NOMO-1 treated with DMSO at 0.1 percent for 48 hours (cell line): ENCODE results near the gene EIF6.
A peak's percentile ranks its signal among the peaks of the same experiment; 100 is the strongest.

ENCODE experiments used
- DNase-seq: peaks from one replicate; lab custom pipeline; 2025; ENCODE audit not compliant: unreplicated experiment; lab: John Stamatoyannopoulos, UW

The EIF6 gene

GRCh38 chr20:35280523-35280922 is 4.0 kb downstream of the EIF6 start:
- no peak for DNase-seq

DNA sequence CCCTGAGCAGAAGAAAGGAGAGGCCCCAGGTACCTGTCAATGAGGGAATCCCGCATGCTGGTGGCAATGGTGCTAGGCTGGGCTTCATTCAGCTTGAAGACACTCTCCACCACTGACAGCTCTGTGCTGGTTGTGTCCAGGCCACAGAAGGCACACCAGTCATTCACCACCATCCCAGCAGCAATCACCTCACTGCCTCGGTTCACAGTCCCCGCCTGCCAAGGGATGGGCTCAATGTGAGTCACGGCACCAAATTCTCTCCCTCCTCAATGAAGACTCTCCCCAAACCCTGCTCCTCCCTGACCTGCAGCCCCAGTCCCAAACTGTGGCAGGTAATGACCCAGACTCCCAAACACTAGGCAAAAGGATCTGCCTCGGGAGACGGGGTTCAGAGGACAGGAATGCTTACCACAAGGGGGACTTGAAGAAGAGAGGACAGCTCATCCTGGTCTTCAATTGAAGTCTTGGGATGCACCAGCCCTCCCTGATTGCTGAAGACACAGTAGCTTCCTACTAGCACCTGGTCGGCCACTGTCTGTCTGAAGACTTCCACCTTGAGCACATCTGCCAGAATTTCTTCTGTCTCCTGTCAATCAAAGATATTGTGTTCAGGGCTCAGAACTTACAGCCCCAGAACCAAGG is 4.9 kb downstream of the EIF6 start:
- no peak for DNase-seq

GRCh38 chr20:35279040-35279439 is 5.5 kb downstream of the EIF6 start:
- DNase-seq, result no peak

GRCh38 chr20:35277531-35278395 is 6.8 kb downstream of the EIF6 start, which contains the start of gene MMP24OS:
MMP24OS (minus strand) TSS chr20:35278122; CDS start chr20:35277929, 193 bp downstream.
- peak; percentile 86 for DNase-seq

GRCh38 chr20:35277127-35277526 is 7.4 kb downstream of the EIF6 start:
- DNase-seq, result no peak

DNA sequence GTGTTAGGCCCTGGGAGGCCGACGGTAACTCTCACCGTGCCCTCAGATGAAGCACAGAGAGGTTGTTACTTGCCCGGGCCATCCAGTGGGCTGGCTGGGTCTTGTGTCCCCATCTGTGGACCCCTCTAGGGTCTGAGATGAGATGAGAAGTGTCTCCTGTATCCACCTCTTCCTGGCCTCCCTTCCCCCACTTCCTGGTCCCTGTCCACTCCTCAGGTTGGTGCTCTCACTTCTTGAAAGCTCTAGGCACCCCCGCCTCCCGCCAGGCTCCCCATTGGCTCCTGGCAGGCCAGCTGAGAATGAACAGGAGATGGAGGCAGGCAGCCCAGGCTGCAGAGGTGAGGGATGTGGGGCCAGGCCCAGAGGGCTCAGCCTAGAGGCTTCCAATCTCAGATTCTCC is 8.2 kb downstream of the EIF6 start:
- no peak for DNase-seq

GRCh38 chr20:35275741-35276251 is 8.8 kb downstream of the EIF6 start:
- no peak for DNase-seq

- no peak for DNase-seq
These were observed 10.1 kb downstream of the EIF6 start for GRCh38 chr20:35274172-35275092.

DNA sequence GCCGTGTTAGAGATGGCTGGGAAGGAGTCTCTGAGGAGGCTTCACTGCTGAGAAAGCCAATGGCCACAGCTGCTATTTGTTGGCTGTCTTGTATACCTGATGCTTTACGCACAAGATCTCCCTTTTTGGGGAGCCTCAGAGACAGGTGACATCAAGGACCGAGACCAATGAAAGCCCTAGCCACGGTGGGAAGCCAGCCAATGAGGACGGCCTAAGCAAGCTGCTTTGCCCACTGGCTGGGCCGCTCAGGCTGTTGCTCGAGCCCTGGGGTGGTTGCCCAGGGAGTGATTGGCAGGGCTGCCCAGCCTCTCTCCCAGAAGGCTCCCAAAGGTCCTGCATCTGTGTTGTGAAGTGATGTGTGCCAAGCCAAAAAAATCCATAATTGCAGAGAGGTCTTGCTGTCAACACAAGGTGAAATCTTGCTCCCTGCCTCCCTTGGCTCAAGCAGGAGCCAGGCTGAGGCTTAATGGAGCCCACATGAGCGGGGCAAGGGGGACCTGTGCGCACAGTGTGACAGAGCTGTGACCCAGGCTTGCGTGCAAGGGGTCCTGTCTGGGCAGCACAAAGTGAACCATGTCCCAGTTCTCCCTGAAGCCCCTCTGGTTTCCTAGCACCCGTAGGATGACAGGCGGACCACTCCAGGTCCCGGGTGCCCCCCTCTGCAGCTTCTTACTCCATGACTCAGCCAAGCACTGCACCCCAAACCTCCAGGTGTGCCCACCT is 11.0 kb downstream of the EIF6 start:
- no peak for DNase-seq

GRCh38 chr20:35271904-35272303 is 12.7 kb downstream of the EIF6 start:
- DNase-seq, result no peak

GRCh38 chr20:35271073-35271882 is 13.3 kb downstream of the EIF6 start:
- DNase-seq, result no peak

DNA sequence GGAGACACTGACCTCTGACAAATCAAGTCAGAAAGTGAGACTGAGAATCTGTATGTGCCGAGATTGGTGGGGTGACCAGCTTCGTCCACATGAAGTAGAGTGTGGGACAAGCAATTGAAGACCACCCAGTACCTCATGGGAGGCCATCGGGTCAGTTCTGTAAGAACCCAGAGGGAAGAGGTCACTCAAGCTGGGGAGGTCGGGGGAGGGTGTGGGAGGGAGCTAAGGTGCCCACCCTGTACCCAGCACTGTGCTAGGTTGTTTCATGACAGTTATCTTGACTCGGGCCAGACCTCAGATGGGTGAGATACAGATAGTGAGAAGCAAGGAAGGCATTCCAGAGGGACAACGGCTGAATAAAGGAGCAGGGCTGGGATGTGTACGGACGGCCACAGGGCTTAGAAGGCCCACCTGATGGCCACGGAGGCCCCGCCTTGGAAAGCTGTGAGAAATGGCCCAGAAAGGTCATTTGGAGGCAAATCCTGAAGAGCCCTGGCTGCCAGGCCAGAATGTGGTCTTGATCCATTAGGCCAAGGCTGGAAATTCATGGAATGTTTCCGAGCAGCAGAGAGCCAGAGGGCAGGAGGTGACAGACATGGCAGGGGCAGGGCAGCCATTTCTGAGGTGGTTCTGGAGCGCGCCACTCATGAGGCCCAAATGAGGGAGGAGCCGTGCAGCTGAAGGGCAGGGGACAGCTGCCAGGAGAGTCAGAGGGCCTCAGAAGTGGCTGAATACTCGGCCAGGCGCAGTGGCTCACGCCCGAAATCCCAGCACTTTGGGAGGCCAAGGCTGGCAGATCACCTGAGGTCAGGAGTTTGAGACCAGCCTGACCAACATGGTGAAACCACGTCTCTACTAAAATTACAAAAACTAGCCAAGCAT is 14.3 kb downstream of the EIF6 start:
- DNase-seq, result no peak

GRCh38 chr20:35269055-35269781 is 15.4 kb downstream of the EIF6 start:
- DNase-seq, result peak; percentile 4

GRCh38 chr20:35267092-35267491 is 17.5 kb downstream of the EIF6 start:
- no peak for DNase-seq

DNA sequence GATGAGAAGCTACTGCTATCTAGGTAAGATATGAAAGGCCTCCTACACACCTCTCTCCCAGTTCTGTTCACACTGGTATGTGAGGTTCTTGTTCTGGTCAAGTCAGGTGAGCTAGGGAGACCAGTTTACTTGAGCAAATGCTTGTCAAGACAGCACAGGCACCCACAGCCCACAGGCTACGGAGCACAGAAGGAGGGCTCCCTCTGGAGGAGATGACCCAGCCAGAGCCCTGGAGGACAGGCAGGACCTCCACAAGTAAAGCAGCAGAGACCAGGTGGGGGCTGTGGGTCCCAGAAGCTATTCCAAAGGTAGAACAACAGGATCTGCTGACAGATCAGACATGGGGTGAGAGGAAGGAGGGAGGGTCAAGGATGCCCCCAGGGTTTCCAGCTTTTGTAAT is 19.8 kb downstream of the EIF6 start:
- DNase-seq, result no peak

DNA sequence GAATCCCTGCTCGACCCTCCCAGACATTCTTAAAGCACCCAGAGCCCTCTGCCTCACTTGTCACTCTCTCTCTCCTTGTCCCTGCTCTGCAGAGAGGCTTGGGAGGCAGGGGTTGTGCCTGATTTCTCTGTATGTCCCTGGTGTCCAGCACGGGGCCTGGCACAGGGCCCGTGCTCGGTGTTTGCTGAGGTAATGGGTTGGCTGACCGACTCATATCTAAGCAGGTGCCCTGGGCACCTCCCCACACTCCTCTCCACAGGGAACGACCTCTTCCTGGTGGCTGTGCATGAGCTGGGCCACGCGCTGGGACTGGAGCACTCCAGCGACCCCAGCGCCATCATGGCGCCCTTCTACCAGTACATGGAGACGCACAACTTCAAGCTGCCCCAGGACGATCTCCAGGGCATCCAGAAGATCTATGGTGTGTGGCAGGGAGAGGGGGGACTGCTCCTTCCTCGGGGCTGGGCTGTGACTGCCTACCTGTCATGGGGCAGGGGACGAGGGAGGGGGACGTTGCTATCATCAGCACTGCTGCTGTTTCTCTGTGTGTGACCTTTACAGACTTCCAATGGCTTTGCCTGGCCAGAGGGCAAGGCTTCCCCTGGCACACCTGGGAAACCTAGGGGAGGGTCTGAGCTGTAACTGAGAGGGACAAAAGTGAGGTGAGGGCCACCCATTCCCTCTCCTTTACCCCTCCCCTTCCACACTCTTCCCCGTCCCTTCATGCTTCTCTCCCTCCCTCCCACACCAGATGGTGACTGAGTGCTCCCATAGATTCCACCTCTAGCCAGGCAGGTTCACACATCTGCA is 20.8 kb downstream of the EIF6 start:
- DNase-seq, result no peak
